Measurements from ENCODE around the gene CATSPERB.
"Not testable (repeated sequence)": the region's sequence is repeated elsewhere in the genome, so short reads cannot be mapped to it uniquely, and the experiment has no call there.

Gene CATSPERB

GRCh38 chr14:91609161-91609560 lies 122.7 kb downstream of the CATSPERB start:
- Histone ChIP-seq H3K36me3 (ENCODE audit: control insufficient read depth in 1 of 2, insufficient read depth in 2 of 2, low read depth in 1 of 2, low read length in 2 of 2) (no peaks in the 10 kb centered on the region), H2BK5ac (ENCODE audit: low read depth, low read length, poor library complexity, severe bottlenecking) (no peak overlapping the region), H2AK5ac (ENCODE audit: low read length, severe bottlenecking) (no peak overlapping the region), H3K4me2 (ENCODE audit: low read length, poor library complexity, severe bottlenecking) (no peak overlapping the region), H3K4ac (ENCODE audit: low read depth in 1 of 2, low read length in 2 of 2) (no peak overlapping the region), H3K27ac (ENCODE audit: low read length, poor library complexity, severe bottlenecking) (no peak overlapping the region), H3K4me1 (ENCODE audit: control insufficient read depth, insufficient read depth, low read depth, low read length) (no peaks in the 10 kb centered on the region), H3K9ac (ENCODE audit: low read length) (no peak overlapping the region), H4K8ac (ENCODE audit: low read length) (no peak overlapping the region), H2BK12ac (ENCODE audit: low read length in 2 of 2) (no peak overlapping the region), H2BK120ac (ENCODE audit: low read depth, low read length) (no peak overlapping the region), H4K91ac (ENCODE audit: low read length) (no peak overlapping the region), H3K23ac (ENCODE audit: low read length in 2 of 2) (no peak overlapping the region), H2BK15ac (ENCODE audit: low read depth, poor library complexity, severe bottlenecking) (no peak overlapping the region), H3K79me1 (replicated peaks; ENCODE audit: low read length, poor library complexity, severe bottlenecking) (no peaks in the 10 kb centered on the region), H3K4me3 (ENCODE audit: insufficient read depth in 1 of 2, low read depth in 1 of 2, low read length in 2 of 2) (no peak overlapping the region), H3K27me3 (ENCODE audit: control insufficient read depth in 1 of 2, insufficient read depth in 1 of 2, low read length in 2 of 2) (no peaks in the 10 kb centered on the region), H3K14ac (ENCODE audit: low read length in 2 of 2) (no peak overlapping the region), H3K9me3 (ENCODE audit: control insufficient read depth, low read length) (no peaks in the 10 kb centered on the region), H2AFZ (ENCODE audit: low read depth, low read length) (no peak overlapping the region), H3K18ac (ENCODE audit: low read depth in 1 of 2, low read length in 2 of 2) (no peak overlapping the region)
- 85% methylated on average over 2 of the region's 3 CpGs for WGBS
- no peak for DNase-seq

GRCh38 chr14:91607322-91608047 lies 124.4 kb downstream of the CATSPERB start:
- Histone ChIP-seq H2BK15ac (ENCODE audit: low read depth, poor library complexity, severe bottlenecking) (no peak overlapping the region), H3K36me3 (ENCODE audit: control insufficient read depth in 1 of 2, insufficient read depth in 2 of 2, low read depth in 1 of 2, low read length in 2 of 2) (no peaks in the 10 kb centered on the region), H3K14ac (ENCODE audit: low read length in 2 of 2) (no peak overlapping the region), H3K23ac (ENCODE audit: low read length in 2 of 2) (no peak overlapping the region), H3K79me1 (replicated peaks; ENCODE audit: low read length, poor library complexity, severe bottlenecking) (no peaks in the 10 kb centered on the region), H3K4ac (ENCODE audit: low read depth in 1 of 2, low read length in 2 of 2) (no peak overlapping the region), H2BK12ac (ENCODE audit: low read length in 2 of 2) (no peak overlapping the region), H2BK5ac (ENCODE audit: low read depth, low read length, poor library complexity, severe bottlenecking) (no peak overlapping the region), H3K4me1 (ENCODE audit: control insufficient read depth, insufficient read depth, low read depth, low read length) (no peaks in the 10 kb centered on the region), H3K4me3 (ENCODE audit: insufficient read depth in 1 of 2, low read depth in 1 of 2, low read length in 2 of 2) (no peak overlapping the region), H3K27ac (ENCODE audit: low read length, poor library complexity, severe bottlenecking) (no peak overlapping the region), H3K18ac (ENCODE audit: low read depth in 1 of 2, low read length in 2 of 2) (no peak overlapping the region), H4K91ac (ENCODE audit: low read length) (no peak overlapping the region), H3K4me2 (ENCODE audit: low read length, poor library complexity, severe bottlenecking) (no peak overlapping the region), H3K9ac (ENCODE audit: low read length) (no peak overlapping the region), H2AFZ (ENCODE audit: low read depth, low read length) (no peak overlapping the region), H3K27me3 (ENCODE audit: control insufficient read depth in 1 of 2, insufficient read depth in 1 of 2, low read length in 2 of 2) (no peaks in the 10 kb centered on the region), H3K9me3 (ENCODE audit: control insufficient read depth, low read length) (no peaks in the 10 kb centered on the region), H2AK5ac (ENCODE audit: low read length, severe bottlenecking) (no peak overlapping the region), H4K8ac (ENCODE audit: low read length) (no peak overlapping the region), H2BK120ac (ENCODE audit: low read depth, low read length) (no peak overlapping the region)
- DNase-seq, result no peak
- WGBS, result 82% methylated on average over 5 of the region's 9 CpGs

GRCh38 chr14:91606851-91607250 lies 125.0 kb downstream of the CATSPERB start:
- no peak overlapping the region for H2BK5ac ChIP-seq (ENCODE audit: low read depth, low read length, poor library complexity, severe bottlenecking)
- H2AFZ ChIP-seq (ENCODE audit: low read depth, low read length), result no peak overlapping the region
- no peaks in the 10 kb centered on the region for H3K4me1 ChIP-seq (ENCODE audit: control insufficient read depth, insufficient read depth, low read depth, low read length)
- H3K36me3 ChIP-seq (ENCODE audit: control insufficient read depth in 1 of 2, insufficient read depth in 2 of 2, low read depth in 1 of 2, low read length in 2 of 2), result no peaks in the 10 kb centered on the region
- no peaks in the 10 kb centered on the region for H3K79me1 ChIP-seq (replicated peaks; ENCODE audit: low read length, poor library complexity, severe bottlenecking)
- H3K27me3 ChIP-seq (ENCODE audit: control insufficient read depth in 1 of 2, insufficient read depth in 1 of 2, low read length in 2 of 2), result no peaks in the 10 kb centered on the region
- no peak overlapping the region for H4K8ac ChIP-seq (ENCODE audit: low read length)
- no peak overlapping the region for H2BK12ac ChIP-seq (ENCODE audit: low read length in 2 of 2)
- no peak overlapping the region for H4K91ac ChIP-seq (ENCODE audit: low read length)
- WGBS, result no CpG with 5 or more reads among the region's 3 CpGs
- H3K14ac ChIP-seq (ENCODE audit: low read length in 2 of 2), result no peak overlapping the region
- H3K27ac ChIP-seq (ENCODE audit: low read length, poor library complexity, severe bottlenecking), result no peak overlapping the region
- no peak for DNase-seq
- no peak overlapping the region for H3K18ac ChIP-seq (ENCODE audit: low read depth in 1 of 2, low read length in 2 of 2)
- no peak overlapping the region for H3K4me3 ChIP-seq (ENCODE audit: insufficient read depth in 1 of 2, low read depth in 1 of 2, low read length in 2 of 2)
- no peak overlapping the region for H3K4me2 ChIP-seq (ENCODE audit: low read length, poor library complexity, severe bottlenecking)
- H2BK15ac ChIP-seq (ENCODE audit: low read depth, poor library complexity, severe bottlenecking), result no peak overlapping the region
- H3K4ac ChIP-seq (ENCODE audit: low read depth in 1 of 2, low read length in 2 of 2), result no peak overlapping the region
- no peak overlapping the region for H2AK5ac ChIP-seq (ENCODE audit: low read length, severe bottlenecking)
- no peak overlapping the region for H2BK120ac ChIP-seq (ENCODE audit: low read depth, low read length)
- H3K23ac ChIP-seq (ENCODE audit: low read length in 2 of 2), result no peak overlapping the region
- H3K9ac ChIP-seq (ENCODE audit: low read length), result no peak overlapping the region
- H3K9me3 ChIP-seq (ENCODE audit: control insufficient read depth, low read length), result no peaks in the 10 kb centered on the region

- H3K36me3 ChIP-seq (ENCODE audit: control insufficient read depth in 1 of 2, insufficient read depth in 2 of 2, low read depth in 1 of 2, low read length in 2 of 2); H3K14ac ChIP-seq (ENCODE audit: low read length in 2 of 2); H2BK120ac ChIP-seq (ENCODE audit: low read depth, low read length); H3K4me3 ChIP-seq (ENCODE audit: insufficient read depth in 1 of 2, low read depth in 1 of 2, low read length in 2 of 2); H2AK5ac ChIP-seq (ENCODE audit: low read length, severe bottlenecking); H4K91ac ChIP-seq (ENCODE audit: low read length); H3K4me1 ChIP-seq (ENCODE audit: control insufficient read depth, insufficient read depth, low read depth, low read length); H2BK5ac ChIP-seq (ENCODE audit: low read depth, low read length, poor library complexity, severe bottlenecking); H4K8ac ChIP-seq (ENCODE audit: low read length); H2AFZ ChIP-seq (ENCODE audit: low read depth, low read length); H2BK12ac ChIP-seq (ENCODE audit: low read length in 2 of 2); H3K4me2 ChIP-seq (ENCODE audit: low read length, poor library complexity, severe bottlenecking); DNase-seq; H3K9ac ChIP-seq (ENCODE audit: low read length); H3K9me3 ChIP-seq (ENCODE audit: control insufficient read depth, low read length); H3K27me3 ChIP-seq (ENCODE audit: control insufficient read depth in 1 of 2, insufficient read depth in 1 of 2, low read length in 2 of 2); H3K79me1 ChIP-seq (replicated peaks; ENCODE audit: low read length, poor library complexity, severe bottlenecking); H3K4ac ChIP-seq (ENCODE audit: low read depth in 1 of 2, low read length in 2 of 2); H2BK15ac ChIP-seq (ENCODE audit: low read depth, poor library complexity, severe bottlenecking); H3K18ac ChIP-seq (ENCODE audit: low read depth in 1 of 2, low read length in 2 of 2); H3K23ac ChIP-seq (ENCODE audit: low read length in 2 of 2); H3K27ac ChIP-seq (ENCODE audit: low read length, poor library complexity, severe bottlenecking): not testable (repeated sequence)
- 35% methylated on average over 1 of the region's 1 CpG for WGBS
Measured at GRCh38 chr14:91604611-91605010, 127.3 kb downstream of the CATSPERB start.
